Thymus (tissue), 11 donors: ENCODE data around the gene VASN. TPM values are rescaled to one million over a fixed set of nuclear protein-coding genes. Genes with fewer than 3 reads are reported as not detected.

Experiments
- DNase-seq, 9 donors: peaks; one replicate each; pipeline ENCODE4 v3.0.0-alpha.2; 2013; ENCODE audit warnings: low spot score in 9 of 9, low read depth in 6 of 9, missing footprints in 1 of 9
- H3K27ac ChIP-seq, 2 donors: one replicate each; pipeline ENCODE4 v1.5.1; 2013; ENCODE audit warnings: control low read depth in 1 of 2, low read depth in 1 of 2, low read length in 1 of 2, mild to moderate bottlenecking in 1 of 2, moderate library complexity in 1 of 2
- H3K27me3 ChIP-seq, 2 donors: one replicate each; pipeline ENCODE4 v1.5.1; 2013; ENCODE audit warnings: low read length in 1 of 2; ENCODE audit not compliant: control insufficient read depth in 2 of 2, insufficient read depth in 1 of 2
- H3K36me3 ChIP-seq, 2 donors: one replicate each; pipeline ENCODE4 v1.5.1; 2013; ENCODE audit warnings: low read length in 1 of 2, mild to moderate bottlenecking in 1 of 2, moderate library complexity in 1 of 2; ENCODE audit not compliant: control insufficient read depth in 2 of 2, insufficient read depth in 2 of 2
- H3K4me1 ChIP-seq, 2 donors: one replicate each; pipeline ENCODE4 v1.5.1; 2013; ENCODE audit warnings: low read length in 2 of 2; ENCODE audit not compliant: control insufficient read depth in 2 of 2, insufficient read depth in 2 of 2
- H3K4me3 ChIP-seq, 2 donors: one replicate each; pipeline ENCODE4 v1.5.1; 2013; ENCODE audit warnings: low read length in 2 of 2, control low read depth in 1 of 2, mild to moderate bottlenecking in 1 of 2
- H3K9me3 ChIP-seq, 2 donors: one replicate each; pipeline ENCODE4 v1.5.1; 2013; ENCODE audit warnings: low read length in 1 of 2, mild to moderate bottlenecking in 1 of 2; ENCODE audit not compliant: control insufficient read depth in 2 of 2, insufficient read depth in 1 of 2
- WGBS: extraction: QIAGEN DNeasy Blood & Tissue Kit; methylation state at CpG from one replicate; pipeline ENCODE4 v1.1.7; 2013; 5-methylcytosine and 5-hydroxymethylcytosine counted together
- polyA plus RNA-seq: library from polyadenylated mRNA; stranded (reverse); fragments of 200-250 nt; gene quantifications from one replicate; pipeline ENCODE4 v1.2.3, GENCODE V29; 2013
- total RNA-seq: library from RNA; stranded (reverse); fragments of 120-200 nt; gene quantifications from one replicate; pipeline ENCODE4 v1.2.4, GENCODE V29; 2013
- donor health status: healthy.

The VASN gene
- total and polyA plus RNA-seq, 2 donors: 1.2 to 3.6 TPM

- Histone ChIP-seq H3K27me3 (peaks cover 10 to 19% of the 10 kb centered on the region in 2 donors), H3K9me3 (no peaks in the 10 kb centered on the region), H3K36me3 (peaks cover 0 to 4% of the 10 kb centered on the region in 2 donors), H3K4me3 (no peak overlapping the region), H3K4me1 (peaks cover 10 to 29% of the 10 kb centered on the region in 2 donors), H3K27ac (no peak overlapping the region)
- no peak for DNase-seq
- WGBS: 91% methylated on average over 9 of the region's 9 CpGs
Observed at GRCh38 chr16:4373356-4373908, 1.8 kb downstream of the VASN start.

GRCh38 chr16:4373909-4374742 lies 2.5 kb downstream of the VASN start:
- WGBS: 91% methylated on average over 30 of the region's 30 CpGs
- no peak for DNase-seq
- H3K9me3 ChIP-seq: no peaks in the 10 kb centered on the region
- H3K4me3 ChIP-seq: no peak overlapping the region
- H3K4me1 ChIP-seq: peaks cover 10 to 29% of the 10 kb centered on the region in 2 donors
- H3K27ac ChIP-seq: no peak overlapping the region
- peaks cover 10 to 19% of the 10 kb centered on the region in 2 donors for H3K27me3 ChIP-seq
- peaks cover 0 to 4% of the 10 kb centered on the region in 2 donors for H3K36me3 ChIP-seq

- no peak for DNase-seq
- WGBS: 95% methylated on average over 15 of the region's 15 CpGs
- no peak overlapping the region for H3K27ac ChIP-seq
- H3K9me3 ChIP-seq: no peaks in the 10 kb centered on the region
- H3K36me3 ChIP-seq: peaks cover 5 to 8% of the 10 kb centered on the region in 2 donors
- H3K4me3 ChIP-seq: no peak overlapping the region
- H3K27me3 ChIP-seq: peaks cover 10 to 19% of the 10 kb centered on the region in 2 donors
- H3K4me1 ChIP-seq: peaks cover 10 to 21% of the 10 kb centered on the region in 2 donors
Observed at GRCh38 chr16:4375717-4376116, 4.1 kb downstream of the VASN start.

GRCh38 chr16:4376126-4376892 lies 4.7 kb downstream of the VASN start:
- Histone ChIP-seq H3K4me3 (no peak overlapping the region), H3K9me3 (no peaks in the 10 kb centered on the region), H3K27me3 (peaks cover 10 to 18% of the 10 kb centered on the region in 2 donors), H3K36me3 (peaks cover 7 to 13% of the 10 kb centered on the region in 2 donors), H3K4me1 (peaks cover 10 to 15% of the 10 kb centered on the region in 2 donors), H3K27ac (no peak overlapping the region)
- DNase-seq: no peak
- 95% methylated on average over 31 of the region's 31 CpGs for WGBS

DNA sequence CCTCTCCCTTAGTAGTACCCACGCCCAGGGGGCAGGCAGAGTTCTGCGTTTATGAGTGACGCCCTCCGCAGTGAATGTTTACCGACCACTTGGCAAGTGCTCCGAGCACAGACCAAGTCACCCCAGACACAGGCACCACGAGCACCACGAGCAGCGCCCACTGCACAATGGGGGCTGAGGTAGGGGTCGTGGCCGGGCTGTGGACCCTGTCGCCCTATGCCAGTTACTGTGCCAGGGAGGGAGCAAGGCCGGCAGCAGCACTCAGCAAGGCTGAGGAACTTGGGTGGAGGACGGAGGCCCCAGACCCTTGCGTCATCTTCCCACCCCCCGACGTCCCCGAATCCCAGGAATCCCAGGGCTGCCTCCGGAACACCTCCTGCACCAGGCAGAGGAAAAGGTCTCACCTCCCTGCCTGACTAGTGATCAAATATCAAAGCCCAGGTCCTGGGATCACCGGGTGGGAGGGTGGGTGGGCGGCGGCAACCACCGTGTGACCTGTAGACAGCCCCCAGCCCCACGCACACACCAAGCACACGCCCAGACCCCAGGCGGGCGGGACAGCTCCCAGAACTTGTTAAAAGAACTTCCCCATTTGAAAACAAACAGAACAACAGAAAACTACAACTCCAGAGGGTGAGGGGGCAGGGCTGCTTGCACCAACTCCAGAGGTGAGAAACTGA lies 5.4 kb downstream of the VASN start:
- H3K9me3 ChIP-seq: no peaks in the 10 kb centered on the region
- no peak for DNase-seq
- 97% methylated on average over 27 of the region's 27 CpGs for WGBS
- H3K4me1 ChIP-seq: peaks cover 5 to 13% of the 10 kb centered on the region in 2 donors
- peaks cover 9 to 14% of the 10 kb centered on the region in 2 donors for H3K27me3 ChIP-seq
- H3K4me3 ChIP-seq: no peak overlapping the region
- H3K27ac ChIP-seq: no peak overlapping the region
- H3K36me3 ChIP-seq: peaks cover 7 to 18% of the 10 kb centered on the region in 2 donors

GRCh38 chr16:4377573-4378154 lies 6.0 kb downstream of the VASN start:
- Histone ChIP-seq H3K4me1 (peaks cover 0 to 8% of the 10 kb centered on the region in 2 donors), H3K27ac (no peak overlapping the region), H3K36me3 (peaks cover 7 to 24% of the 10 kb centered on the region in 2 donors), H3K9me3 (no peaks in the 10 kb centered on the region), H3K4me3 (no peak overlapping the region), H3K27me3 (peaks cover 4 to 8% of the 10 kb centered on the region in 2 donors)
- WGBS: 96% methylated on average over 12 of the region's 12 CpGs
- DNase-seq: no peak

GRCh38 chr16:4378161-4378666 lies 6.6 kb downstream of the VASN start:
- no peak for DNase-seq

GRCh38 chr16:4378999-4379690 lies 7.5 kb downstream of the VASN start:
- Histone ChIP-seq H3K27ac (no peak overlapping the region), H3K4me3 (no peak overlapping the region), H3K36me3 (peaks cover 7 to 36% of the 10 kb centered on the region in 2 donors), H3K9me3 (no peaks in the 10 kb centered on the region), H3K4me1 (peaks cover 0 to 3% of the 10 kb centered on the region in 2 donors), H3K27me3 (no peaks in the 10 kb centered on the region)
- WGBS: 96% methylated on average over 21 of the region's 21 CpGs
- DNase-seq: no peak

More at GRCh38 chr16:4378161-4378666, 6.6 kb downstream of the VASN start:
- no peak overlapping the region for H3K27ac ChIP-seq
- peaks cover 7 to 29% of the 10 kb centered on the region in 2 donors for H3K36me3 ChIP-seq
- no peak overlapping the region for H3K4me3 ChIP-seq
- H3K9me3 ChIP-seq: no peaks in the 10 kb centered on the region
- H3K27me3 ChIP-seq: peaks cover 2 to 3% of the 10 kb centered on the region in 2 donors
- peaks cover 0 to 8% of the 10 kb centered on the region in 2 donors for H3K4me1 ChIP-seq
- WGBS: 98% methylated on average over 15 of the region's 15 CpGs
